NCI-H1417 treated with DMSO at 0.1 percent for 48 hours (cell line): Measurements from ENCODE around the gene TGFA.

Experiments used
- DNase-seq: peaks from one replicate; lab custom pipeline; 2025; lab: John Stamatoyannopoulos, UW

The TGFA gene

GRCh38 chr2:70418514-70418913 is 135.1 kb downstream of the TGFA start:
- no peak for DNase-seq

- no peak for DNase-seq
Measured at GRCh38 chr2:70417011-70417410, 136.6 kb downstream of the TGFA start.

DNA sequence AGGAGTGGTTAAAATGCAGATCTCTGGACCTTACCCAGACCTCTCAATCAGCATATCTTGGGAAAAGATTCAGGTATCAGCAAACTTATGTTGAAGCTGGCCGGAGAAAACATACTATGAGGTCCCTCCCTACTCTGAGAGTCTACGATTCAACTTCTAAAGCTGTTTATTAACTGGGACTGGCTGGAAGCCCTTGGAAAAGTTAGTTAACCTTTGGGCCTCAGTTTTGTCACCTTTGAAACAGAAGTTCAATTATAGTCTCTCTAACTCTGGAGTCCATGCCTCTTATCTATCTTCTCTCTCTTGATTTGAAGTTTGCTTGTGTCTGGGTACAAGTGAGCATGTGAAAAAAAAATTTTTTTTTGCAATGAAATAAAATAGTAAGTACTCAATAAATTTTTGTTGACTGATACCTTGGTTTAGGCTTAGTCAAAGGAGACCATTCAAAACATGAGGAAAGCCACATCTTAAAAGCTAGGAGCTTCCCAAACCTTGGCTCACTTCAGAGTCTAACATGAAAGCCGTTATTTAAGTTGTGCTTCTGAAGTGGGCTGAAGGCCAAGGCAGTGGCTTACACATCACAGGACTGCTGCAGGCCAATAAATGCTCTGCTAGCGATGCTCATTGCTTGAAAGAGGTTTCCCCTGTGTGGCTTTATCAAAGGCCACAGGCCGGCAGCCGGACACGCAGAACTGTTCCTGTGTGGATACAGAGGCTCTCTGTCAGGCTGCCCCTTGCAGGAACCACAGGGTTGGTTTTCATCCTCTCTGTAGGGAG is 141.1 kb downstream of the TGFA start:
- DNase-seq, result no peak

DNA sequence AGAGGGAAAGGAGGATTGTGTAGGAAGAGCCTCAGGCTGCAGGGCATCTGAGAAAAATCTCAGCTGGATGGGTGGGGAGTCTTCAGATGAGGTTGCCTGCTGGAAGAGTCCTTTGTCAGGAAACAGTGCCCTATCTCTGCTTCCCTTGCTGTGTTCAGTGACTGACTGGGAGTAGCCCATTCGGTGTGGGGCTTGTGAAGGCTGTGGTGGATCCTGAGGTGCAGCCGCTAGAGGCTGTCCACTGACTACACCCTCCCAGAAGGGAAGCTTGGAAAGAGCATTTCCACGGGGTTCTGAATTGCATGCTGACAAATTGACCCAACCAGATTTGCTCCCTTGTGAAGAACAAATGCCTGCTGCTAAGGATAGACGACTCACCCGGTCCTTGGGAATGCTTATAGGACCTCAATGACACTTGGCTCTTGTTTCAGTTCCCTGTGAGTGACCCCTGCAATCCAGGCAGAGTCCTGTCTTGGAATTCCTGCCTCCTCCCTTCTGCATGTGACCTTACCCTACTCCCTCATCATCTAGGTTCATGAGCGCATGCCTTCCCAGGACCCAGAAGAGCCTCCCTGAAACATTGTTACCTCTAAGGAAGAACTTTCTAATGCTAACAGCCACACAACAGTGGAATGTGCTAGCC is 142.0 kb downstream of the TGFA start:
- DNase-seq, result no peak

DNA sequence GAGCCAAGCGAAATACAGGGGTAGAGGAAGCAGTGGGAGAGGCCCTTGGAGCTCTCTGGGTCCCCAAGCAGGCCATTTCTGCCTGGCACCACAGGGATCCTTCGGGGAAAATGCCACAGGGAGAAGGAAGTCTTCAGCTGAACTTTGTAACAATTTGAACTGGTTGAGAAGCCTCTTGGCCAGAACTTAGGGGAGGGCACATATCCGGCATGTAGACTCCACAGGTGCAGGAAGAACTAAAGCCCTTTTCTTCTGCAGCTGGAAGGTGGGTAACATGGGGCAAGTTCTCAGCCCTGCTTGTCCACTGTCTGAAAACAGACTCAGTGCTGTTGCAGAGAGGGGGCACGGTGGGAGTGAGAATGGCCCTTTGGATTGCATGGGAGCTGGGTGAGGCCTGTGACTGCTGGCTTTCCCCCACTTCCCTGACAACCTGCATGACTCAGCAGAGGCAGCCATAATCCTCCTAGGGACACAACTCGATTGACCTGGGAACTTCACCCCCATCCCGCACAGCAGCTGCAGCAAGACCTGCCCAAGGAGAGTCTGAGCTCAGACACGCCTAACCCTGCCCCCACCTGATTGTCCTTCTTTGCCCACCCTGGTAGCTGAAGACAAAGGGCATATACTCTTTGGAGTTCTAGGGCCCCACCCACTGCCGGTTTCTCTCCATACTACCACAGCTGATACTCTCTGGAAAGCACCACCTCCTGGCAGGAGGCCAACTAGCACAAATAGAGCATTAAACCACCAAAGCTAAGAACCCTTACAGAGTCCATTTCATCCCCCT is 150.2 kb downstream of the TGFA start:
- DNase-seq, result no peak

- no peak for DNase-seq
Measured at GRCh38 chr2:70400539-70400938, 153.1 kb downstream of the TGFA start.

- no peak for DNase-seq
Measured at GRCh38 chr2:70399046-70399445, 154.6 kb downstream of the TGFA start.
